Ammon's horn (tissue), 1 donor: ENCODE results near the gene SDHAF3.

Experiments used
- DNase-seq: peaks from one replicate; pipeline ENCODE4 v3.0.0-alpha.2; 2016; ENCODE audit warnings: low spot score

SDHAF3 gene

DNA sequence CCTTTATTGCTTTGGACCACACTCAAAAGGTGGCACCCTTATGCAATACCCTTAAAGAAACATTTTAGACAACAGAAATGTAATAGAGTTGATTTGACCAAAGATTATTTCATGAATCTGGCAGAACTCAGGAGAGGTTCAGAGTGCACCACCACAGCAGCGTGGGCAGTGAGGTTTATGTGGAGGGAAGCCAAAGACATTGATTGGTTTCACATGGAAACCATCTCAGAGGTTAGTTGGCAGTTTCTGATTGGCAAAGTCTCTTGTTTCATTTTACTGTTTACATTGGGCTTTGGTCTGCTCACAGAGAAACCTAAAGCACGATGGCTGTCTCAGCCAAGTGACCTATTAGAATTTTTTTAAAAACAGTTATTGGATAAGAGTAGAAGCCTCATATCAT lies 101.3 kb downstream of the SDHAF3 start:
- no peak for DNase-seq

DNA sequence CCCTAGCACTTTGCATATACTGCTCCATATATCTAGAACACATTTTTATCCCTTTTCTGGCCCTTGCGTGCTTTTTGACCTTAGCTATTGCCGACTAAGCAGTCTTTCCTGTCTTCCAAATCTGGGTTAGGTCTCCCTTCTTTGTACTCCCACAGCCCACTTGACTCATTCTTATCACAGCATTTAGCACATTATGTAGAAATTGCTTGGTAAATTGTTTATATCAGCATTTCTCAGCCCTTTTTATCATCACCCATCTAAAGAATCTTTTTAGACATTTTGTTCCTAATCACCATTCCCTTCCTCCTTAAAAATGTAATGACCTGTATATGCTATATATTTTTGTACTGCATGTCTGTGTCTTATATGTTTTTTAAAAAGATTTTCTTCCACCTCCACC lies 101.7 kb downstream of the SDHAF3 start:
- no peak for DNase-seq

DNA sequence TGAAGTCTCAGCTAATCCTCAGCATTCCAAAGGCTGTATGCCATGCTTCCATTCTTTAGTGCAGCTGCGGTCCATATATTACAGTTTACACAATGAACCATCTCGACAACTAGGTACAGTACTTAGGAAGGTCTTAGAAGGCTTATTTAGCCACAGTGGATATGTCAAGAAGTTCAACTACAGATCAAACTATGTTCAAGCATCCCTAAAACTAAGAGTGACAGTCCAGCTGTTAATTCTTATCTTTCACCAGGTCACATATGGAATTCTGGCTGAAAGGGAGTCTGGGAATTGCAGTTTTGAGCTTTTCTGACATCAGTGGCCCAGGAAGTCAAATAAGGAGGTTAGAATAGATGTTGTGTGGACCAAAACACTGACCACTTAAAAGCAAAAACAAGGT lies 106.8 kb downstream of the SDHAF3 start:
- no peak for DNase-seq

DNA sequence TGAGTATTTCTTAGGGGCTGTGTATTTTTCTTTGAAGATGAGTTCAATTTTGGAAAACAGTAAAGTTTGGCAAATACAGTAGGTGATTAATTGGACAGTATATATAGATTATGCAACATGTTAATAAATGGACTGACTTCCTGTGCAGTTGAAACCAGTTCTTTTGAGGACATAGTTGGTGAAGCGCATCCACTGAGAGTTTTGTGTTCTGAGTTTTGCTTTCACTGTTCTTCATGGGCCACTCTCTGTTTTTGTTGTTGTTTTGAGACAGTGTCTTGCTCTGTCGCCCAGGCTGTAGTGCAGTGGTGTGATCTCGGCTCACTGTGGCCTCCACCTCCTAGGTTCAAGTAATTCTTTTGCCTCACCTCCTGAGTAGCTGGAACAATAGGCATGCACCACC lies 109.0 kb downstream of the SDHAF3 start:
- DNase-seq: no peak
